ENCODE data around the gene KRT77. TPM values are rescaled to one million over a fixed set of nuclear protein-coding genes. Genes with fewer than 3 reads are reported as not detected.

Gene KRT77
- polyA plus RNA-seq, 1 donor from 2014 or later, result not detected

GRCh38 chr12:52656616-52657015 lies 46.7 kb downstream of the KRT77 start:
- Histone ChIP-seq H3K27me3 (ENCODE audit: insufficient read depth, low read depth, low read length) (no peaks in the 10 kb centered on the region), H3F3A (ENCODE audit: insufficient read depth, low read length, poor library complexity, severe bottlenecking) (no peaks in the 10 kb centered on the region), H4K20me1 (ENCODE audit: insufficient read depth) (no peaks in the 10 kb centered on the region), H3K9ac (ENCODE audit: low read length) (no peak overlapping the region), H3K4me3 (ENCODE audit: low read length) (no peak overlapping the region), H3K27ac (ENCODE audit: low read length) (no peak overlapping the region), H3K4me2 (ENCODE audit: low read length) (no peak overlapping the region), H3K9me3 (ENCODE audit: low read length) (no peaks in the 10 kb centered on the region), H3K36me3 (ENCODE audit: insufficient read depth, low read length) (no peaks in the 10 kb centered on the region), H3K79me2 (replicated peaks; ENCODE audit: insufficient read depth, low read length) (no peaks in the 10 kb centered on the region), H2AFZ (ENCODE audit: low read depth, low read length) (no peak overlapping the region), H3K9me2 (ENCODE audit: insufficient read depth, low read length) (no peaks in the 10 kb centered on the region)
- TF ChIP-seq EZH2 (IDR thresholded peaks at IDR 0.05; ENCODE audit: borderline replicate concordance, insufficient read depth, low read length, poor library complexity, severe bottlenecking), result no peak

GRCh38 chr12:52655720-52656124 lies 47.6 kb downstream of the KRT77 start:
- H3K79me2 ChIP-seq (replicated peaks; ENCODE audit: insufficient read depth, low read length), result no peaks in the 10 kb centered on the region
- no peak overlapping the region for H3K4me3 ChIP-seq (ENCODE audit: low read length)
- H3K9me2 ChIP-seq (ENCODE audit: insufficient read depth, low read length), result no peaks in the 10 kb centered on the region
- H3F3A ChIP-seq (ENCODE audit: insufficient read depth, low read length, poor library complexity, severe bottlenecking), result no peaks in the 10 kb centered on the region
- H3K9me3 ChIP-seq (ENCODE audit: low read length), result no peaks in the 10 kb centered on the region
- H3K4me2 ChIP-seq (ENCODE audit: low read length), result no peak overlapping the region
- no peaks in the 10 kb centered on the region for H4K20me1 ChIP-seq (ENCODE audit: insufficient read depth)
- H3K36me3 ChIP-seq (ENCODE audit: insufficient read depth, low read length), result no peaks in the 10 kb centered on the region
- H3K9ac ChIP-seq (ENCODE audit: low read length), result no peak overlapping the region
- H3K27me3 ChIP-seq (ENCODE audit: insufficient read depth, low read depth, low read length), result no peaks in the 10 kb centered on the region
- H2AFZ ChIP-seq (ENCODE audit: low read depth, low read length), result no peak overlapping the region
- TF ChIP-seq SMC3 (conservative IDR thresholded peaks at IDR 0.05; ENCODE audit: poor library complexity) (no peak), RAD21 (conservative IDR thresholded peaks at IDR 0.05) (no peak), MXI1 (conservative IDR thresholded peaks at IDR 0.05; ENCODE audit: poor library complexity, severe bottlenecking) (no peak), POLR2AphosphoS5 (IDR thresholded peaks at IDR 0.05) (no peak), CTCF (IDR thresholded peaks at IDR 0.05; ENCODE audit: poor library complexity, severe bottlenecking) (no peak), EZH2 (IDR thresholded peaks at IDR 0.05; ENCODE audit: borderline replicate concordance, insufficient read depth, low read length, poor library complexity, severe bottlenecking) (no peak), TAF1 (IDR thresholded peaks at IDR 0.05; ENCODE audit: low read depth) (no peak), EP300 (conservative IDR thresholded peaks at IDR 0.05; ENCODE audit: poor library complexity, severe bottlenecking) (no peak), REST (IDR thresholded peaks at IDR 0.05; ENCODE audit: borderline replicate concordance) (no peak)
- H3K27ac ChIP-seq (ENCODE audit: low read length), result no peak overlapping the region

GRCh38 chr12:52655251-52655650 lies 48.1 kb downstream of the KRT77 start:
- no peaks in the 10 kb centered on the region for H3K36me3 ChIP-seq (ENCODE audit: insufficient read depth, low read length)
- no peaks in the 10 kb centered on the region for H4K20me1 ChIP-seq (ENCODE audit: insufficient read depth)
- no peaks in the 10 kb centered on the region for H3K79me2 ChIP-seq (replicated peaks; ENCODE audit: insufficient read depth, low read length)
- no peak for TF ChIP-seq EP300 (conservative IDR thresholded peaks at IDR 0.05; ENCODE audit: poor library complexity, severe bottlenecking)
- TF ChIP-seq EZH2 (IDR thresholded peaks at IDR 0.05; ENCODE audit: borderline replicate concordance, insufficient read depth, low read length, poor library complexity, severe bottlenecking), result no peak
- TF ChIP-seq REST (IDR thresholded peaks at IDR 0.05; ENCODE audit: borderline replicate concordance), result no peak
- no peak for TF ChIP-seq POLR2AphosphoS5 (IDR thresholded peaks at IDR 0.05)
- no peak for TF ChIP-seq MXI1 (conservative IDR thresholded peaks at IDR 0.05; ENCODE audit: poor library complexity, severe bottlenecking)
- TF ChIP-seq TAF1 (IDR thresholded peaks at IDR 0.05; ENCODE audit: low read depth), result no peak
- no peak for TF ChIP-seq CTCF (IDR thresholded peaks at IDR 0.05; ENCODE audit: poor library complexity, severe bottlenecking)
- no peak for TF ChIP-seq RAD21 (conservative IDR thresholded peaks at IDR 0.05)
- TF ChIP-seq SMC3 (conservative IDR thresholded peaks at IDR 0.05; ENCODE audit: poor library complexity), result no peak
- H3F3A ChIP-seq (ENCODE audit: insufficient read depth, low read length, poor library complexity, severe bottlenecking), result no peaks in the 10 kb centered on the region
- H3K27ac ChIP-seq (ENCODE audit: low read length), result no peak overlapping the region
- H3K27me3 ChIP-seq (ENCODE audit: insufficient read depth, low read depth, low read length), result no peaks in the 10 kb centered on the region
- H3K9me2 ChIP-seq (ENCODE audit: insufficient read depth, low read length), result no peaks in the 10 kb centered on the region
- no peak overlapping the region for H2AFZ ChIP-seq (ENCODE audit: low read depth, low read length)
- no peaks in the 10 kb centered on the region for H3K9me3 ChIP-seq (ENCODE audit: low read length)
- H3K4me3 ChIP-seq (ENCODE audit: low read length), result no peak overlapping the region
- no peak overlapping the region for H3K4me2 ChIP-seq (ENCODE audit: low read length)
- no peak overlapping the region for H3K9ac ChIP-seq (ENCODE audit: low read length)

Measured in neural cell (in vitro differentiated cells).